HG02852 (cell line): ENCODE results near the gene SGCD.

Experiments
- ATAC-seq: cut with Tn5 transposase; IDR thresholded peaks from one replicate; pipeline ENCODE4 v1.9.1; 2021; ENCODE audit warnings: mild to moderate bottlenecking, moderate library complexity; ENCODE audit not compliant: unreplicated experiment

The SGCD gene

GRCh38 chr5:156326718-156327259, at the start of gene SGCD:
SGCD (plus strand) TSS chr5:156327164.
- ATAC-seq, result no peak

GRCh38 chr5:156277290-156277689, 49.7 kb upstream of the SGCD start:
- no peak for ATAC-seq

GRCh38 chr5:156295431-156295830, 31.5 kb upstream of the SGCD start:
- ATAC-seq, result no peak

- no peak for ATAC-seq
Observed at GRCh38 chr5:156310115-156310514, 16.8 kb upstream of the SGCD start.

GRCh38 chr5:156312897-156313694, 13.9 kb upstream of the SGCD start:
- no peak for ATAC-seq

- no peak for ATAC-seq
Observed at GRCh38 chr5:156314416-156314815, 12.5 kb upstream of the SGCD start.

- ATAC-seq, result no peak
Observed at GRCh38 chr5:156322666-156323065, 4.3 kb upstream of the SGCD start.

- no peak for ATAC-seq
Observed at GRCh38 chr5:156327296-156327695, 332 bp downstream of the SGCD start.

GRCh38 chr5:156328161-156328560, 1.2 kb downstream of the SGCD start:
- no peak for ATAC-seq

- ATAC-seq, result no peak
Observed at GRCh38 chr5:156328766-156329165, 1.8 kb downstream of the SGCD start.

- no peak for ATAC-seq
Observed at GRCh38 chr5:156329171-156329611, 2.2 kb downstream of the SGCD start.

- no peak for ATAC-seq
Observed at GRCh38 chr5:156330141-156330870, 3.3 kb downstream of the SGCD start.

- ATAC-seq, result no peak
Observed at GRCh38 chr5:156331181-156331580, 4.2 kb downstream of the SGCD start.

- no peak for ATAC-seq
Observed at GRCh38 chr5:156331845-156332244, 4.9 kb downstream of the SGCD start.

- no peak for ATAC-seq
Observed at GRCh38 chr5:156332245-156332644, 5.3 kb downstream of the SGCD start.

- ATAC-seq, result no peak
Observed at GRCh38 chr5:156339139-156339841, 12.3 kb downstream of the SGCD start.

- ATAC-seq, result no peak
Observed at GRCh38 chr5:156340893-156341292, 13.9 kb downstream of the SGCD start.

GRCh38 chr5:156350256-156350655, 23.3 kb downstream of the SGCD start:
- no peak for ATAC-seq

- ATAC-seq, result no peak
Observed at GRCh38 chr5:156351423-156351822, 24.5 kb downstream of the SGCD start.

- ATAC-seq, result no peak
Observed at GRCh38 chr5:156354571-156354970, 27.6 kb downstream of the SGCD start.

GRCh38 chr5:156356238-156356637, 29.3 kb downstream of the SGCD start:
- ATAC-seq, result peak; percentile 45
